Activated CD8-positive, alpha-beta T cell treated with anti-CD3 and anti-CD28 coated beads for 36 hours (primary cell): ENCODE results near the gene ANKRD34B. TPM values are rescaled to one million over a fixed set of nuclear protein-coding genes. Genes with fewer than 3 reads are reported as not detected.
A peak's percentile ranks its signal among the peaks of the same experiment; 100 is the strongest.

Experiments used
- ATAC-seq: fragments of 200-7000 bp; cut with Tn5 transposase; one replicate; pipeline ENCODE4 v1.10.0; 2021; ENCODE audit warnings: mild to moderate bottlenecking, moderate library complexity
- CTCF ChIA-PET: fragments of 350-600 bp; sonication (Branson Sonifier 250); formaldehyde crosslinking; loops from one replicate; lab custom pipeline; 2021; ENCODE audit warnings: antibody characterized with exemption; lab: Charles Lee
- POLR2A ChIA-PET: fragments of 350-600 bp; sonication (Branson Sonifier 250); formaldehyde crosslinking; loops from one replicate; lab custom pipeline; 2021; ENCODE audit warnings: antibody characterized with exemption; lab: Charles Lee
- DNase-seq: peaks from one replicate; pipeline ENCODE4 v3.0.0-alpha.2; 2020
- H3K27ac Mint-ChIP-seq: one replicate; pipeline ENCODE4 v1.8.0; 2021; ENCODE audit warnings: mild to moderate bottlenecking, mixed read lengths
- H3K27me3 Mint-ChIP-seq: one replicate; pipeline ENCODE4 v1.8.0; 2021; ENCODE audit warnings: mixed read lengths
- H3K36me3 Mint-ChIP-seq: one replicate; pipeline ENCODE4 v1.8.0; 2021; ENCODE audit warnings: low read depth, mixed read lengths
- H3K4me1 Mint-ChIP-seq: one replicate; pipeline ENCODE4 v1.8.0; 2021; ENCODE audit warnings: low read depth, mixed read lengths
- H3K4me3 Mint-ChIP-seq: one replicate; pipeline ENCODE4 v1.8.0; 2021; ENCODE audit warnings: mild to moderate bottlenecking, moderate library complexity, mixed read lengths
- H3K9me3 Mint-ChIP-seq: one replicate; pipeline ENCODE4 v1.8.0; 2021; ENCODE audit warnings: mixed read lengths
- CTCF ChIP-seq: fragments of 200-600 bp; IDR thresholded peaks from one replicate; pipeline ENCODE4 v1.8.0; 2022; ENCODE audit warnings: antibody characterized with exemption, mild to moderate bottlenecking
- intact Hi-C: fragments of 100-400 bp; cut with micrococcal nuclease; formaldehyde crosslinking; loops from one replicate; pipeline ENCODE4 v1.10.0; 2022
- total RNA-seq, 2 experiments: library from RNA; stranded (reverse); gene quantifications; one replicate each; pipeline ENCODE4 v1.2.3, GENCODE V29; 2021

ANKRD34B gene
- total RNA-seq, 2 experiments from 2014 or later: not detected

- TF ChIP-seq CTCF: no peak
- ATAC-seq (no peak), DNase-seq (no peak)
- H3K9me3 Mint-ChIP-seq: no peaks in the 10 kb centered on the region
- H3K27ac Mint-ChIP-seq: no peak overlapping the region
- no peak overlapping the region for H3K4me3 Mint-ChIP-seq
- peaks cover 40% of the 10 kb centered on the region for H3K27me3 Mint-ChIP-seq
- intact Hi-C loops: no loop called here
- no peaks in the 10 kb centered on the region for H3K4me1 Mint-ChIP-seq
- POLR2A ChIA-PET: interaction anchor here (1.1 kb wide), 1 partner anchor 13 kb away, joined by 4 read pairs; no protein-coding TSS in a partner anchor
- CTCF ChIA-PET: no interaction called here
- no peaks in the 10 kb centered on the region for H3K36me3 Mint-ChIP-seq
These were observed 6.3 kb upstream of the ANKRD34B start for GRCh38 chr5:80576383-80576782.

GRCh38 chr5:80573062-80573461 is 3.0 kb upstream of the ANKRD34B start:
- POLR2A ChIA-PET: no interaction called here
- DNase-seq (no peak), ATAC-seq (no peak)
- Mint-ChIP-seq H3K4me3 (no peak overlapping the region), H3K36me3 (no peaks in the 10 kb centered on the region), H3K4me1 (peaks cover 2% of the 10 kb centered on the region), H3K9me3 (no peaks in the 10 kb centered on the region), H3K27ac (no peak overlapping the region), H3K27me3 (peaks cover 55% of the 10 kb centered on the region)
- CTCF ChIA-PET: no interaction called here
- intact Hi-C loops: no loop called here
- TF ChIP-seq CTCF: no peak

GRCh38 chr5:80569086-80569960 is 757 bp downstream of the ANKRD34B start:
- ATAC-seq (peak; percentile 22), DNase-seq (peak; percentile 4)
- peaks cover 53% of the 10 kb centered on the region for H3K27me3 Mint-ChIP-seq
- H3K27ac Mint-ChIP-seq: no peak overlapping the region
- H3K4me3 Mint-ChIP-seq: peak overlapping the region; percentile 23
- POLR2A ChIA-PET: no interaction called here
- intact Hi-C loops: no loop called here
- no peaks in the 10 kb centered on the region for H3K9me3 Mint-ChIP-seq
- TF ChIP-seq CTCF: no peak
- CTCF ChIA-PET: interaction anchor here (0.7 to 1.0 kb wide), 2 partner anchors 83 to 88 kb away, joined by 3 read pairs; no protein-coding TSS in a partner anchor
- H3K4me1 Mint-ChIP-seq: peaks cover 2% of the 10 kb centered on the region
- H3K36me3 Mint-ChIP-seq: no peaks in the 10 kb centered on the region

GRCh38 chr5:80568251-80568650 is 1.8 kb downstream of the ANKRD34B start:
- ATAC-seq (no peak), DNase-seq (no peak)
- Mint-ChIP-seq H3K27me3 (peaks cover 46% of the 10 kb centered on the region), H3K4me1 (peaks cover 2% of the 10 kb centered on the region), H3K27ac (no peak overlapping the region), H3K9me3 (no peaks in the 10 kb centered on the region), H3K36me3 (no peaks in the 10 kb centered on the region), H3K4me3 (no peak overlapping the region)
- ChIA-PET CTCF (interaction anchor here (0.7 kb wide), 1 partner anchor 302 kb away, joined by 3 read pairs; no protein-coding TSS in a partner anchor), POLR2A (no interaction called here)
- no peak for TF ChIP-seq CTCF
- intact Hi-C loops: no loop called here

- DNase-seq: no peak
- no peaks in the 10 kb centered on the region for H3K9me3 Mint-ChIP-seq
- H3K4me1 Mint-ChIP-seq: peaks cover 2% of the 10 kb centered on the region
- H3K4me3 Mint-ChIP-seq: no peak overlapping the region
- no peak for ATAC-seq
- CTCF ChIA-PET: no interaction called here
- TF ChIP-seq CTCF: no peak
- POLR2A ChIA-PET: no interaction called here
- intact Hi-C loops: no loop called here
- no peak overlapping the region for H3K27ac Mint-ChIP-seq
- H3K36me3 Mint-ChIP-seq: no peaks in the 10 kb centered on the region
- peaks cover 33% of the 10 kb centered on the region for H3K27me3 Mint-ChIP-seq
These were observed 3.3 kb downstream of the ANKRD34B start for GRCh38 chr5:80566711-80567259.
